Heart left ventricle (tissue), 16 donors: ENCODE data around the gene SERPINB10. TPM values are rescaled to one million over a fixed set of nuclear protein-coding genes. Genes with fewer than 3 reads are reported as not detected.

Source experiments
- ATAC-seq, 4 donors: fragments of 200-7000 bp; cut with Tn5 transposase; one replicate each; pipeline ENCODE4 v1.9.1; 2020 to 2022; ENCODE audit warnings: moderate library complexity in 4 of 4, mild to moderate bottlenecking in 3 of 4, moderate number of reproducible peaks in 1 of 4
- DNase-seq, 5 donors: peaks; one replicate each; pipeline ENCODE4 v3.0.0-alpha.2; 2020
- H3K27ac ChIP-seq, 12 donors: fragments of 200-600 bp; sonication (generic) in 4 of 12; one replicate each; pipeline versions ENCODE4 v1.5.0 to v1.8.0; 2016 to 2022; ENCODE audit warnings: mild to moderate bottlenecking in 2 of 12
- H3K27me3 ChIP-seq, 9 donors: fragments of 200-600 bp; sonication (generic) in 2 of 9; one replicate each; pipeline versions ENCODE4 v1.5.1 to v1.8.0; 2016 to 2022; ENCODE audit warnings: mild to moderate bottlenecking in 3 of 9
- H3K36me3 ChIP-seq, 9 donors: fragments of 200-600 bp; sonication (generic) in 2 of 9; one replicate each; pipeline versions ENCODE4 v1.5.0 to v1.8.0; 2018 to 2022; ENCODE audit warnings: mild to moderate bottlenecking in 2 of 9
- H3K4me1 ChIP-seq, 12 donors: fragments of 200-600 bp; sonication (generic) in 4 of 12; one replicate each; pipeline versions ENCODE4 v1.5.0 to v1.8.0; 2016 to 2022; ENCODE audit warnings: mild to moderate bottlenecking in 3 of 12
- H3K4me3 ChIP-seq, 12 donors: fragments of 200-600 bp; sonication (generic) in 4 of 12; one replicate each; pipeline versions ENCODE4 v1.5.0 to v1.8.0; 2017 to 2022; ENCODE audit warnings: mild to moderate bottlenecking in 9 of 12, moderate library complexity in 4 of 12
- H3K9me3 ChIP-seq, 12 donors: fragments of 200-600 bp; sonication (generic) in 4 of 12; one replicate each; pipeline versions ENCODE4 v1.5.0 to v1.8.0; 2016 to 2022; ENCODE audit warnings: mild to moderate bottlenecking in 1 of 12
- CTCF ChIP-seq, 12 donors: fragments of 200-600 bp; sonication (generic) in 4 of 12; IDR thresholded peaks; one replicate each; pipeline versions ENCODE4 v1.5.0 to v1.8.0; 2018 to 2022; ENCODE audit warnings: antibody characterized with exemption in 12 of 12, mild to moderate bottlenecking in 5 of 12
- POLR2A ChIP-seq, 2 donors: fragments of 450-650 bp; IDR thresholded peaks; one replicate each; pipeline ENCODE4 v1.6.1; 2017; ENCODE audit warnings: antibody characterized with exemption in 2 of 2, mild to moderate bottlenecking in 2 of 2, moderate library complexity in 2 of 2
- WGBS, 4 donors: extraction: QIAGEN DNeasy Blood & Tissue Kit in 2 of 4; methylation state at CpG; one replicate each; pipeline versions ENCODE4 v1.1.5 to v1.1.7; 2013 to 2018; 5-methylcytosine and 5-hydroxymethylcytosine counted together
- intact Hi-C, 10 donors: fragments of 100-400 bp; cut with DNase I; formaldehyde crosslinking; loops; one replicate each; pipeline versions ENCODE4 v1.11.1 to v1.14.2; 2022
- polyA plus RNA-seq, 2 donors: library from polyadenylated mRNA; stranded (reverse); fragments of 200-250 nt; gene quantifications; one replicate each; pipeline ENCODE4 v1.2.3, GENCODE V29; 2013
- total RNA-seq, 9 donors: library from RNA; depleted of rRNA in 2 of 9; stranded (reverse); fragments of >200 nt in 2 of 9; fragmentation: NEBNext Ultra II Directional in 3 of 9; extraction: Animal tissue kit (Norgen Biotek cat#: 25700) in 3 of 9; gene quantifications; one replicate each; pipeline versions ENCODE4 v1.1.0 to v1.2.4, GENCODE V29; 2016 to 2023
- donor health status: ischemic (EF 13 %, LVEDD 7.1; RV severe dilation, severe dysfunction).
- donor health status: healthy with polysubstance abuse.
- donor health status: DM: no; HTN: yes; CAD: no.
- donor health status: DM: no; HTN: no; CAD: no.
- donor health status: ischemic (EF 25% LVEDD 6.9; RV normal size, moderate dysfunction).
- donor health status: ischemic (EF 25% LVEDD 5.7; RV mildly dilated, moderate dysfunction).
- donor health status: healthy.
- donor health status: DM: yes; HTN: yes; CAD: no.
- donor health status: ischemic (EF 35%, LVEDD 5.7; RV mildly dilated, moderate dysfunction).
- donor health status: nonischemic (EF 11% LVEDD 7.7; RV severe dilation, severe dysfunction).
- donor health status: DM: yes; HTN: yes; CAD: no.
- donor health status: PGD.
- donor health status: ischemic (EF 29% LVEDD 5.4; RV normal size, mild dysfunction).
- donor health status: nonischemic (EF 23%, LVEDD 6.1; RV moderate dilation, normal function).

Gene SERPINB10
- total and polyA plus RNA-seq, 11 donors, result 0.20 TPM; not detected in 10

- Histone ChIP-seq H3K4me3 (no peak overlapping the region), H3K27ac (no peak overlapping the region), H3K36me3 (no peaks in the 10 kb centered on the region), H3K9me3 (no peaks in the 10 kb centered on the region), H3K4me1 (peaks cover 0 to 2% (median 0%) of the 10 kb centered on the region in 12 donors), H3K27me3 (peaks cover 0 to 19% (median 4%) of the 10 kb centered on the region in 9 donors)
- intact Hi-C loops, result no loop called here
- no peak for DNase-seq
- 74 to 82% (median 78%) methylated on average over 4 of the region's 4 CpGs for WGBS, 4 donors
- no peak for TF ChIP-seq CTCF (IDR thresholded peaks at IDR 0.05)
- TF ChIP-seq POLR2A (IDR thresholded peaks at IDR 0.05), result no peak
- ATAC-seq, result no peak
Measured at GRCh38 chr18:63956755-63957154, 49.0 kb downstream of the SERPINB10 start.

DNA sequence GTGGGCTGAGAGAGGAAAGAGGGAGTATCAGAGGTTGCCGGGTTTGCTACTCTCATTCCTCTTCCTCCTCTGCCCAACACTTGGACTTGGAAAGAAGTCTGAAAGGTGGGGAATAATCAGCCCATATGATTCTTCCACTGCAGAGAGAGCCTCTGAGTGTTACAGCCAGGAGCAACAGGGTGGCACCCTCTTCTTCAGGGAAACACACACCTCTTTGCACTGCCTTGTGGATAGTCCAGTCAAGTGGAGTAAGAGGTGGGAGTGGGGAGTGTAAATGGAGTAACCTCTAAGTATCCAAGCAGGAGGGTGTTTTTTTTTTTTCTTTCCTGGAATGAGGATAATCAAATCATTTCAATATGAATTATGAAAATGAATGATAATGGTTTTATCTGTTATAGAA lies 53.1 kb downstream of the SERPINB10 start:
- Histone ChIP-seq H3K36me3 (no peaks in the 10 kb centered on the region), H3K27ac (no peak overlapping the region), H3K4me1 (no peaks in the 10 kb centered on the region), H3K9me3 (no peaks in the 10 kb centered on the region), H3K4me3 (no peak overlapping the region), H3K27me3 (peaks cover 0 to 19% (median 0%) of the 10 kb centered on the region in 9 donors)
- intact Hi-C loops, result loop anchor here in 1 of 10 donors (5.0 kb wide), 1 partner anchor 36 kb away; no protein-coding TSS in a partner anchor
- TF ChIP-seq CTCF (IDR thresholded peaks at IDR 0.05) (no peak), POLR2A (IDR thresholded peaks at IDR 0.05) (no peak)
- WGBS, 4 donors, result 63 to 83% (median 71%) methylated on average over 1 of the region's 1 CpG
- DNase-seq (no peak), ATAC-seq (no peak)

GRCh38 chr18:63961435-63961980 lies 53.8 kb downstream of the SERPINB10 start:
- WGBS, 4 donors, result 57 to 70% (median 65%) methylated on average over 5 of the region's 5 CpGs
- no peak overlapping the region for H3K27ac ChIP-seq
- H3K4me1 ChIP-seq, result no peaks in the 10 kb centered on the region
- H3K9me3 ChIP-seq, result no peaks in the 10 kb centered on the region
- no peak overlapping the region for H3K4me3 ChIP-seq
- no peak for TF ChIP-seq CTCF (IDR thresholded peaks at IDR 0.05)
- TF ChIP-seq POLR2A (IDR thresholded peaks at IDR 0.05), result no peak
- DNase-seq (no peak), ATAC-seq (no peak)
- H3K27me3 ChIP-seq, result peaks cover 0 to 18% (median 0%) of the 10 kb centered on the region in 9 donors
- H3K36me3 ChIP-seq, result no peaks in the 10 kb centered on the region
- intact Hi-C loops, result loop anchor here in 1 of 10 donors (5.0 kb wide), 1 partner anchor 36 kb away; no protein-coding TSS in a partner anchor

GRCh38 chr18:63962137-63962536 lies 54.4 kb downstream of the SERPINB10 start:
- ATAC-seq, result no peak
- peaks cover 0 to 12% (median 0%) of the 10 kb centered on the region in 9 donors for H3K27me3 ChIP-seq
- 39 to 42% (median 42%) methylated on average over 1 of the region's 1 CpG for WGBS, 4 donors
- TF ChIP-seq CTCF (IDR thresholded peaks at IDR 0.05), result no peak
- no peak for TF ChIP-seq POLR2A (IDR thresholded peaks at IDR 0.05)
- H3K27ac ChIP-seq, result no peak overlapping the region
- intact Hi-C loops, result loop anchor here in 1 of 10 donors (5.0 kb wide), 1 partner anchor 35 kb away; no protein-coding TSS in a partner anchor
- no peaks in the 10 kb centered on the region for H3K9me3 ChIP-seq
- H3K4me1 ChIP-seq, result no peaks in the 10 kb centered on the region
- no peak for DNase-seq
- no peaks in the 10 kb centered on the region for H3K36me3 ChIP-seq
- no peak overlapping the region for H3K4me3 ChIP-seq
